IPS DF 4.7 (cell line): ENCODE results near the gene LECT2.

ENCODE experiments used
- DNase-seq: peaks from one replicate; pipeline ENCODE4 v3.0.0-alpha.2; 2013; ENCODE audit warnings: low spot score; ENCODE audit errors: extremely low read depth

Gene LECT2

GRCh38 chr5:135978993-135979392, 24.2 kb upstream of the LECT2 start:
- no peak for DNase-seq

GRCh38 chr5:135978212-135978631, 23.4 kb upstream of the LECT2 start:
- DNase-seq: no peak

- peak; percentile 41 for DNase-seq
Observed at GRCh38 chr5:135977375-135977928, 22.7 kb upstream of the LECT2 start.

- no peak for DNase-seq
Observed at GRCh38 chr5:135976216-135976615, 21.4 kb upstream of the LECT2 start.

- no peak for DNase-seq
Observed at GRCh38 chr5:135975122-135975521, 20.3 kb upstream of the LECT2 start.

GRCh38 chr5:135974021-135974600, 19.3 kb upstream of the LECT2 start:
- DNase-seq: no peak

- no peak for DNase-seq
Observed at GRCh38 chr5:135973323-135974020, 18.7 kb upstream of the LECT2 start.

GRCh38 chr5:135971701-135972100, 16.9 kb upstream of the LECT2 start:
- no peak for DNase-seq

GRCh38 chr5:135966790-135967189, 12.0 kb upstream of the LECT2 start:
- DNase-seq: no peak

- no peak for DNase-seq
Observed at GRCh38 chr5:135966165-135966564, 11.4 kb upstream of the LECT2 start.

GRCh38 chr5:135965504-135965903, 10.7 kb upstream of the LECT2 start:
- no peak for DNase-seq

- DNase-seq: no peak
Observed at GRCh38 chr5:135964670-135965320, 10.0 kb upstream of the LECT2 start.

- no peak for DNase-seq
Observed at GRCh38 chr5:135955525-135955924, 742 bp upstream of the LECT2 start.

- DNase-seq: no peak
Observed at GRCh38 chr5:135953850-135954249, 933 bp downstream of the LECT2 start.

- no peak for DNase-seq
Observed at GRCh38 chr5:135952683-135953082, 2.1 kb downstream of the LECT2 start.

GRCh38 chr5:135951807-135952206, 3.0 kb downstream of the LECT2 start:
- DNase-seq: no peak

GRCh38 chr5:135951257-135951656, 3.5 kb downstream of the LECT2 start:
- no peak for DNase-seq

- no peak for DNase-seq
Observed at GRCh38 chr5:135950611-135951010, 4.2 kb downstream of the LECT2 start.

- peak; percentile 28 for DNase-seq
Observed at GRCh38 chr5:135944967-135945560, 9.7 kb downstream of the LECT2 start.

GRCh38 chr5:135944564-135944963, 10.2 kb downstream of the LECT2 start:
- DNase-seq: no peak

GRCh38 chr5:135942202-135942771, 12.5 kb downstream of the LECT2 start:
- no peak for DNase-seq

- DNase-seq: no peak
Observed at GRCh38 chr5:135941711-135942110, 13.1 kb downstream of the LECT2 start.
